ENCODE results near the gene MPDU1. TPM values are rescaled to one million over a fixed set of nuclear protein-coding genes. Genes with fewer than 3 reads are reported as not detected.

Gene MPDU1
- polyA plus RNA-seq, 1 experiment = 174 TPM

GRCh38 chr17:7569571-7569970, 14.1 kb upstream of the MPDU1 start:
- no peak for DNase-seq (ENCODE audit: low read depth)
- peaks cover 32% of the 10 kb centered on the region for H3K36me3 ChIP-seq (ENCODE audit: control insufficient read depth, insufficient read depth, low read length)
- POLR2A ChIA-PET = interaction anchor here (0.6 kb wide), 2 partner anchors 34 to 129 kb away, joined by 6 to 18 read pairs; no protein-coding TSS in a partner anchor
- no peaks in the 10 kb centered on the region for H3K27me3 ChIP-seq (ENCODE audit: control insufficient read depth, insufficient read depth, low read length)
- CTCF ChIA-PET = interaction anchor here (1.5 to 4.1 kb wide), 2 partner anchors 8 to 21 kb away, joined by 5 to 20 read pairs; partner anchors contain the start of genes SENP3 and SOX15
- TF ChIP-seq CTCF (IDR thresholded peaks at IDR 0.05; ENCODE audit: insufficient read depth, low read depth, low read length) = no peak
- no peak overlapping the region for H3K4me3 ChIP-seq (ENCODE audit: low read depth, low read length)

- no peaks in the 10 kb centered on the region for H3K27me3 ChIP-seq (ENCODE audit: control insufficient read depth, insufficient read depth, low read length)
- CTCF ChIA-PET = interaction anchor here (0.6 to 4.1 kb wide), 6 partner anchors 9 to 214 kb away, joined by 3 to 20 read pairs (median 4); partner anchors contain the start of genes CD68, SENP3 and TMEM102
- no peak for DNase-seq (ENCODE audit: low read depth)
- no peak for TF ChIP-seq CTCF (IDR thresholded peaks at IDR 0.05; ENCODE audit: insufficient read depth, low read depth, low read length)
- H3K36me3 ChIP-seq (ENCODE audit: control insufficient read depth, insufficient read depth, low read length) = peaks cover 34% of the 10 kb centered on the region
- no peak overlapping the region for H3K4me3 ChIP-seq (ENCODE audit: low read depth, low read length)
- POLR2A ChIA-PET = no interaction called here
Observed at GRCh38 chr17:7570351-7570750, 13.3 kb upstream of the MPDU1 start.

- POLR2A ChIA-PET = interaction anchor here (0.6 kb wide), 1 partner anchor 93 kb away, joined by 4 read pairs; no protein-coding TSS in a partner anchor
- H3K4me3 ChIP-seq (ENCODE audit: low read depth, low read length) = peak overlapping the region; percentile 50
- CTCF ChIA-PET = interaction anchor here (1.7 to 4.1 kb wide), 2 partner anchors 11 to 17 kb away, joined by 7 to 20 read pairs; partner anchors contain the start of gene SENP3
- H3K36me3 ChIP-seq (ENCODE audit: control insufficient read depth, insufficient read depth, low read length) = peaks cover 44% of the 10 kb centered on the region
- no peak for TF ChIP-seq CTCF (IDR thresholded peaks at IDR 0.05; ENCODE audit: insufficient read depth, low read depth, low read length)
- H3K27me3 ChIP-seq (ENCODE audit: control insufficient read depth, insufficient read depth, low read length) = no peaks in the 10 kb centered on the region
- DNase-seq (ENCODE audit: low read depth) = no peak
Observed at GRCh38 chr17:7572338-7572587, 11.4 kb upstream of the MPDU1 start.

- ChIA-PET CTCF (interaction anchor here (1.7 to 4.5 kb wide), 4 partner anchors 11 to 16 kb away, joined by 7 to 29 read pairs (median 14); partner anchors contain the start of genes MPDU1, SENP3 and SOX15), POLR2A (interaction anchor here (0.6 to 1.8 kb wide), 4 partner anchors 11 to 93 kb away, joined by 3 to 16 read pairs (median 4); partner anchors contain the start of genes MPDU1 and POLR2A)
- no peaks in the 10 kb centered on the region for H3K27me3 ChIP-seq (ENCODE audit: control insufficient read depth, insufficient read depth, low read length)
- DNase-seq (ENCODE audit: low read depth) = peak; percentile 97
- H3K4me3 ChIP-seq (ENCODE audit: low read depth, low read length) = peak overlapping the region; percentile 100
- peaks cover 47% of the 10 kb centered on the region for H3K36me3 ChIP-seq (ENCODE audit: control insufficient read depth, insufficient read depth, low read length)
- TF ChIP-seq CTCF (IDR thresholded peaks at IDR 0.05; ENCODE audit: insufficient read depth, low read depth, low read length) = 0 out of 2 replicates have a peak, but pooled peaks have one; percentile 2
Observed at GRCh38 chr17:7572588-7573323, 10.9 kb upstream of the MPDU1 start.

GRCh38 chr17:7573324-7574080, 10.2 kb upstream of the MPDU1 start:
- peaks cover 52% of the 10 kb centered on the region for H3K36me3 ChIP-seq (ENCODE audit: control insufficient read depth, insufficient read depth, low read length)
- CTCF ChIA-PET = interaction anchor here (0.7 to 4.5 kb wide), 5 partner anchors 10 to 143 kb away, joined by 3 to 29 read pairs (median 6); partner anchors contain the start of genes MPDU1, SENP3 and SOX15

More at GRCh38 chr17:7573324-7574080, 10.2 kb upstream of the MPDU1 start:
- Histone ChIP-seq H3K4me3 (ENCODE audit: low read depth, low read length) (peak overlapping the region; percentile 100), H3K27me3 (ENCODE audit: control insufficient read depth, insufficient read depth, low read length) (no peaks in the 10 kb centered on the region)
- DNase-seq (ENCODE audit: low read depth) = peak; percentile 50
- TF ChIP-seq CTCF (IDR thresholded peaks at IDR 0.05; ENCODE audit: insufficient read depth, low read depth, low read length) = no peak
- POLR2A ChIA-PET = interaction anchor here (0.6 to 1.8 kb wide), 3 partner anchors 10 to 89 kb away, joined by 3 to 16 read pairs (median 5); partner anchors contain the start of genes MPDU1 and POLR2A
